ENCODE measurements around the gene PPIF. TPM values are rescaled to one million over a fixed set of nuclear protein-coding genes. Genes with fewer than 3 reads are reported as not detected.

Gene PPIF
- total RNA-seq, 1 experiment from 2014 or later: 59.0 TPM

DNA sequence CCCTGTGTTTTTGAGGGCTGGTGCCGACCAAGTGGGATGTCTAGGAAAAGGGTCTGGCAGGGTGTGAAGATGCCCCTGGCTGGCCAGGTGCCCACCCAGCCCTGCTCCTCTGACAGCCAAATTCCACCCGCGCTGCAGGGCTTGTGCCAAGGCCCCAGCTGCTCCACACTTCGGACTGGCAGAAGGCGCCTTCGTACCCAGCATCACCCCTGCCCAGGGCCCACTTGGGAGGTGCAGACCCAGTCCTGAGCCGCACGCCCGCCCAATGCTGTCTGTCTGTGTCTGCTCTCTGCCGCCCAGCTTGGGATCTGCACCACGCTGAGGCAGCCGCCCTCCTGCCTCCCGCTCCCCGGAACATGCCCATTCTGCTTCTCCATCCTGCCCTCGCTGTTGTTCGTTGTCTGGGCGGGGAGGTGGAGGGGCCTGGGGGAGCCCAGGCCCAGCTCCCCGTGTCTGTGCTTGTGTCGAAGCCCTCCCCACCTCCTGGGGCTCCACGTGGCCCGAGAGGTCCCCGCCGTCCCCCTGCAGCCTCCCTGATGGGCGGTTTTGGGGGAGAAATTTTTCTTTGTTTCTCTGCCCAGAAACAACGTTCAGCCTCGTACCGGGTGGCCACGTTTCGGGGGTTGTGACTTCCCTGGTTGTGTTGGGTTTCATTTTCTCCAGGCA is 36.9 kb upstream of the PPIF start:
- in situ Hi-C loops (cut with HindIII; ENCODE audit: low pct_unique_long_range_greater_than_20kb, low sequenced_read_pairs) (no loop called here), intact Hi-C loops (cut with micrococcal nuclease; ENCODE audit: unreplicated experiment) (no loop called here)
- ChIA-PET CTCF (no interaction called here), POLR2A (no interaction called here)
- BruUV-seq (replicated peaks): no TSS peak
- no peak for TF ChIP-seq POLR2AphosphoS5 (IDR thresholded peaks at IDR 0.05; ENCODE audit: low read depth, low read length)
- no peak for TF ChIP-seq TCF7L2 (IDR thresholded peaks at IDR 0.05; ENCODE audit: low read depth, low read length)
- TF ChIP-seq, protein P1, sequence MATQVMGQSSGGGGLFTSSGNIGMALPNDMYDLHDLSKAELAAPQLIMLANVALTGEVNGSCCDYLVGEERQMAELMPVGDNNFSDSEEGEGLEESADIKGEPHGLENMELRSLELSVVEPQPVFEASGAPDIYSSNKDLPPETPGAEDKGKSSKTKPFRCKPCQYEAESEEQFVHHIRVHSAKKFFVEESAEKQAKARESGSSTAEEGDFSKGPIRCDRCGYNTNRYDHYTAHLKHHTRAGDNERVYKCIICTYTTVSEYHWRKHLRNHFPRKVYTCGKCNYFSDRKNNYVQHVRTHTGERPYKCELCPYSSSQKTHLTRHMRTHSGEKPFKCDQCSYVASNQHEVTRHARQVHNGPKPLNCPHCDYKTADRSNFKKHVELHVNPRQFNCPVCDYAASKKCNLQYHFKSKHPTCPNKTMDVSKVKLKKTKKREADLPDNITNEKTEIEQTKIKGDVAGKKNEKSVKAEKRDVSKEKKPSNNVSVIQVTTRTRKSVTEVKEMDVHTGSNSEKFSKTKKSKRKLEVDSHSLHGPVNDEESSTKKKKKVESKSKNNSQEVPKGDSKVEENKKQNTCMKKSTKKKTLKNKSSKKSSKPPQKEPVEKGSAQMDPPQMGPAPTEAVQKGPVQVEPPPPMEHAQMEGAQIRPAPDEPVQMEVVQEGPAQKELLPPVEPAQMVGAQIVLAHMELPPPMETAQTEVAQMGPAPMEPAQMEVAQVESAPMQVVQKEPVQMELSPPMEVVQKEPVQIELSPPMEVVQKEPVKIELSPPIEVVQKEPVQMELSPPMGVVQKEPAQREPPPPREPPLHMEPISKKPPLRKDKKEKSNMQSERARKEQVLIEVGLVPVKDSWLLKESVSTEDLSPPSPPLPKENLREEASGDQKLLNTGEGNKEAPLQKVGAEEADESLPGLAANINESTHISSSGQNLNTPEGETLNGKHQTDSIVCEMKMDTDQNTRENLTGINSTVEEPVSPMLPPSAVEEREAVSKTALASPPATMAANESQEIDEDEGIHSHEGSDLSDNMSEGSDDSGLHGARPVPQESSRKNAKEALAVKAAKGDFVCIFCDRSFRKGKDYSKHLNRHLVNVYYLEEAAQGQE (IDR thresholded peaks at IDR 0.05; ENCODE audit: insufficient read depth in 1 of 2, low read depth in 2 of 2, low read length in 1 of 2): no peak
- no peak for TF ChIP-seq SIN3A (IDR thresholded peaks at IDR 0.05; ENCODE audit: borderline replicate concordance, insufficient read depth, low read depth, low read length)
- TF ChIP-seq, protein P2, sequence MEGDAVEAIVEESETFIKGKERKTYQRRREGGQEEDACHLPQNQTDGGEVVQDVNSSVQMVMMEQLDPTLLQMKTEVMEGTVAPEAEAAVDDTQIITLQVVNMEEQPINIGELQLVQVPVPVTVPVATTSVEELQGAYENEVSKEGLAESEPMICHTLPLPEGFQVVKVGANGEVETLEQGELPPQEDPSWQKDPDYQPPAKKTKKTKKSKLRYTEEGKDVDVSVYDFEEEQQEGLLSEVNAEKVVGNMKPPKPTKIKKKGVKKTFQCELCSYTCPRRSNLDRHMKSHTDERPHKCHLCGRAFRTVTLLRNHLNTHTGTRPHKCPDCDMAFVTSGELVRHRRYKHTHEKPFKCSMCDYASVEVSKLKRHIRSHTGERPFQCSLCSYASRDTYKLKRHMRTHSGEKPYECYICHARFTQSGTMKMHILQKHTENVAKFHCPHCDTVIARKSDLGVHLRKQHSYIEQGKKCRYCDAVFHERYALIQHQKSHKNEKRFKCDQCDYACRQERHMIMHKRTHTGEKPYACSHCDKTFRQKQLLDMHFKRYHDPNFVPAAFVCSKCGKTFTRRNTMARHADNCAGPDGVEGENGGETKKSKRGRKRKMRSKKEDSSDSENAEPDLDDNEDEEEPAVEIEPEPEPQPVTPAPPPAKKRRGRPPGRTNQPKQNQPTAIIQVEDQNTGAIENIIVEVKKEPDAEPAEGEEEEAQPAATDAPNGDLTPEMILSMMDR (IDR thresholded peaks at IDR 0.05): no peak
- no peak overlapping the region for H3K27ac ChIP-seq (ENCODE audit: low read length)
- ATAC-seq (no peak), DNase-seq (ENCODE audit: low read depth, low spot score) (no peak)
- no peaks in the 10 kb centered on the region for H3K36me3 ChIP-seq (ENCODE audit: control insufficient read depth, insufficient read depth, low read length)
- H3K27me3 ChIP-seq (ENCODE audit: control insufficient read depth, insufficient read depth, low read length): no peaks in the 10 kb centered on the region
- H3K4me1 ChIP-seq (ENCODE audit: control insufficient read depth, insufficient read depth, low read length): no peaks in the 10 kb centered on the region
- H3K9me3 ChIP-seq (ENCODE audit: control insufficient read depth, insufficient read depth, low read depth, low read length): no peaks in the 10 kb centered on the region
- H3K4me3 ChIP-seq (ENCODE audit: low read depth in 2 of 2, low read length in 2 of 2): no peak overlapping the region

DNA sequence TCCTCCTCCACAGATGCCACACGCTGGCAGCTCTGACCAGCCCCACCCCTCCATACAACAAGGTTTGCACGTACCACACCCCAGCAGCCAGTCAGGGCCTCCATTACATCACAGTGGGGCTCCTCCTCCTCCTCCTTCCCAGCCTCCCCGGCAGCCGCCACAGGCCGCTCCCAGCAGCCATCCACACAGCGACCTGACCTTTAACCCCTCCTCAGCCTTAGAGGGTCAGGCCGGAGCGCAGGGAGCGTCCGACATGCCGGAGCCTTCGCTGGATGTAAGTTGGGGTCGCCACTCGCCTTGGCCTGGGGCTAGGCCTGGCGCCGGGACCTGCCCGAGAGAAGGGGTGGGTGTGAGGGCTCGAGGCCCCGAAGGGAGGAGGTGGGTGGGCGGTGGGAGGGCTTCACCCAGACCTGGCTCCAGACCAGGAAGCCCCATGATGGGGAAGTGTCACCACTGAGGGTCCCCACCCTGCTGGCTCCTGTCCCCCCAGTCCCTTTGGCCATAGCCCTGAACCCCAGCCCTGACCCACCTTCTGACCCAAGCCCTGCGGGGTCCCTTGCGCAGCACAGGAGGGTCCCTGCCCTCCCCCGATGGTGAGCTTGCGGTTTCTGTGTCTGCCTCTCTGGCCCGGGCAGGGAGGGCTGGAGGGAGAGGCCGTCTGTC is 36.2 kb upstream of the PPIF start:
- BruUV-seq (replicated peaks): no TSS peak
- no peak for DNase-seq (ENCODE audit: low read depth, low spot score)
- in situ Hi-C loops (cut with HindIII; ENCODE audit: low pct_unique_long_range_greater_than_20kb, low sequenced_read_pairs): no loop called here

More for the DNA sequence above, 36.2 kb upstream of the PPIF start:
- intact Hi-C loops (cut with micrococcal nuclease; ENCODE audit: unreplicated experiment): no loop called here
- no peaks in the 10 kb centered on the region for H3K9me3 ChIP-seq (ENCODE audit: control insufficient read depth, insufficient read depth, low read depth, low read length)
- no peaks in the 10 kb centered on the region for H3K27me3 ChIP-seq (ENCODE audit: control insufficient read depth, insufficient read depth, low read length)
- no peak overlapping the region for H3K4me3 ChIP-seq (ENCODE audit: low read depth in 2 of 2, low read length in 2 of 2)
- TF ChIP-seq, protein P2 (IDR thresholded peaks at IDR 0.05): no peak
- no peaks in the 10 kb centered on the region for H3K4me1 ChIP-seq (ENCODE audit: control insufficient read depth, insufficient read depth, low read length)
- no peak for ATAC-seq
- POLR2A ChIA-PET: no interaction called here
- CTCF ChIA-PET: no interaction called here
- H3K27ac ChIP-seq (ENCODE audit: low read length): no peak overlapping the region
- H3K36me3 ChIP-seq (ENCODE audit: control insufficient read depth, insufficient read depth, low read length): no peaks in the 10 kb centered on the region

Measured in Panc1 (cell line).